C4-2B (cell line): ENCODE measurements around the gene AHCYL2.

ENCODE experiments used
- ZFX ChIP-seq: fragments of 450-650 bp; IDR thresholded peaks from 2 replicates; pipeline ENCODE4 v1.6.1; 2017
- TF ChIP-seq, protein P1 (sequence below): fragments of 450-650 bp; conservative IDR thresholded peaks from 2 replicates; pipeline ENCODE4 v1.5.1; 2017; ENCODE audit warnings: mild to moderate bottlenecking

DNA sequence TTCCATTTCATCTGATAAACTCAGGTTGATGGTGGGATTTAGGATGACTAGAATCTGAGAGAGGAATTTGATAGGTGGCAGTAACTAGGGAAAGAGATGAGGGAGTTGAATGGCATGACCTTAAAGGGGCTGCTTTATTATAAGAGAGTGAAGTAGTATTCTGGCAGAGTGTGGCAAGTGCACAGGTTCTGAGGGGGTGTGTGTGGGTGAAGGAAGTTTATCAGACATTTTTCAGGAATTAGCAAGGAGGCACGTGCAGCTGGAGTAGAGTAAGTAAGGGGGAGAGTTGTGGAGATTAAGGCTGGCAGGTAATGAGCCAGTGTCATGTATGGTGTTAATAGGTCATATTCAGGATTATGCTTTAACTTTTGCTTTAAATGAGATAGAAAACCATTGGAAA, 40.5 kb downstream of the AHCYL2 start:
- TF ChIP-seq, protein P1, sequence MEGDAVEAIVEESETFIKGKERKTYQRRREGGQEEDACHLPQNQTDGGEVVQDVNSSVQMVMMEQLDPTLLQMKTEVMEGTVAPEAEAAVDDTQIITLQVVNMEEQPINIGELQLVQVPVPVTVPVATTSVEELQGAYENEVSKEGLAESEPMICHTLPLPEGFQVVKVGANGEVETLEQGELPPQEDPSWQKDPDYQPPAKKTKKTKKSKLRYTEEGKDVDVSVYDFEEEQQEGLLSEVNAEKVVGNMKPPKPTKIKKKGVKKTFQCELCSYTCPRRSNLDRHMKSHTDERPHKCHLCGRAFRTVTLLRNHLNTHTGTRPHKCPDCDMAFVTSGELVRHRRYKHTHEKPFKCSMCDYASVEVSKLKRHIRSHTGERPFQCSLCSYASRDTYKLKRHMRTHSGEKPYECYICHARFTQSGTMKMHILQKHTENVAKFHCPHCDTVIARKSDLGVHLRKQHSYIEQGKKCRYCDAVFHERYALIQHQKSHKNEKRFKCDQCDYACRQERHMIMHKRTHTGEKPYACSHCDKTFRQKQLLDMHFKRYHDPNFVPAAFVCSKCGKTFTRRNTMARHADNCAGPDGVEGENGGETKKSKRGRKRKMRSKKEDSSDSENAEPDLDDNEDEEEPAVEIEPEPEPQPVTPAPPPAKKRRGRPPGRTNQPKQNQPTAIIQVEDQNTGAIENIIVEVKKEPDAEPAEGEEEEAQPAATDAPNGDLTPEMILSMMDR: no peak
- no peak for TF ChIP-seq ZFX
